T-helper 1 cell (primary cell): Measurements from ENCODE around the gene SEC14L6.
"Not testable (repeated sequence)": the region's sequence is repeated elsewhere in the genome, so short reads cannot be mapped to it uniquely, and the experiment has no call there.

Experiments used
- DNase-seq, 5 donors: peaks; one replicate each; pipeline ENCODE4 v3.0.0-alpha.2; 2012 to 2020

The SEC14L6 gene

DNA sequence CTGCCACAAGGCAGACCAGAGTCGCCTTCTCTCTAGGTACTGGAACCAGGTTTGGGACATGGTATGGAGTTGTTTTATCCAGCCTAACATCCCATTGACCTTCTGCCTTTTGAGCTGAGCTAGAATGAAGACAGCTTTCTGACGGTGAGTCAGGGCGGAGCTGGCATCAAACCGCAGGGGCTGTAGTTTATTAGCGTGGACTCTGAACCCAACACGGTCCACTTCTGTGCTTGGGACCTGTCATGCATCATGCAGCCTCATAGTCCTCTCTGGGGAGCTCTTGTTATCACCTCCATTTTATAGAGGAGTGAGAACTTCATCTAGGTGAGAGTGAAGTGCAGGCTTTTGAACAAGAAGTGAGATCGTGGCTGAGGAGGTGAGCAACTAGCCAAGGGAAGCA, 19.6 kb upstream of the SEC14L6 start:
- no peak for DNase-seq

DNA sequence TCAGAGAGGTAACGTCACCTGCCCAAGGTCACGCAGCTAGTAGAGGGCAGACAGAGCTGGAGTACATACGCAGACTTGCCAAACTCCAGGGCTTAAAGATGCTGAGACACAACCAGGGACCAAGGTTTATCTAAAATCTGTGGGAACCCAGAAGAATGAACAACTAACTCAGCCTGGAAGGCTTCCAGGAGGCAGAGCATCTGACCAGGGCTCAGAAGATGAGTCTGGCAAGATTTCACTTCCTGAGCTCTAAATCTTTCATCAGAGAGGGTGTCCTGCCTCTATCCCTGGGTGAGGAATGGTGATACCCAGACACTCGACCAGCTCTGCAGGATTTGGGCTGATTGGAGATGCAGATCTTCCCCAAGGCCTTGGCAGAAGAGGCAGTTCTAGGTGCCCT, 18.8 kb upstream of the SEC14L6 start:
- no peak for DNase-seq

DNA sequence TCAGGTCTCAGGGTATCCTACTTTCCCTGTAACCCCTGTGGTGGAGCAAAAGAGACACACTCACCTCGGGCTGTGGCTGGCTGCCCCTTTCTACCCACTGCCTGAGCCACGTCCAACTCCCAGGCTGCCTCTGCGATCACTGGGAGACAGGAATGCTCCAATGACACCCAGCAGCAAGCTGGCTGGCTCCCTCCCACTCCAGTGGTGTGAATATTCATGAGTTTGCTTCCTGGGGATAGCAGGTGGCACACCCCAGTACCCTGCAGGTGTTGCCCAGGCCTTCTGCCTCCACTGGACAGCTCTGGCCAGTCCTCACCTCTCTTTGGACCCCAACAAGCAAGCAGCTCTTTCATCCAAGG, 18.2 kb upstream of the SEC14L6 start:
- no peak for DNase-seq

DNA sequence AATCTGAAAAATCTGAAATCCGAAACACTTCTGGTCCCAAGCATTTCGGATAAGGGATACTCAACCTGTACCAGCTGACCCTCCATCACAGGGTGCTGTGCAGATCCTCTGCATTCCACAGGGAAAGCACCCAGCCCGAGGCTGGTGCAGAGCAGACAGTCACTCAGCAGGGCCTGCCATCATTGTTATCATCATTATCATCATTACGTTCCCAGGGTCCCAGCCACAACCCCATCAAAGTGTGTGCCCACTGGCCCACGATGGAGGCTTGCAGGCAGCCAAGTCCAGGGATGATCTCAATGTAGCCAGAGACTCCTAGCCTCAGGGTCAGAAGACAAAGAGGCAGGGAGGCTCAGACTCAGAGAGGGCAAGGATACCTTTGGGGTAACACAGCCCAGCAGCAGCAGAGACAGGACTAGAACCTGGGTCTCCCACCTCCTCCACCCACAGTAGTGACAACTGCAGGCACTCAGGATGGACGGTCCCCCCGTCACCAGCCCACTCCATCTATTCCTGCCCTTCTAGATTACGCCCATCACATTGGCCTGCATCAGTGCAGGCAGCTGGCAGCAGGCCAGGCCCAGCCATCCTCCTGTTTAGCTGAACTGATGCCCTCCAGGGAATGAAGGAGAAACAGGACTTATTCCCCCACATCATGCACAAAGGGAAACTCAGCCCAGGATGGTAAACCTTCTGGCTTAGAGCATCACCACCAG, 17.7 kb upstream of the SEC14L6 start:
- no peak for DNase-seq

DNA sequence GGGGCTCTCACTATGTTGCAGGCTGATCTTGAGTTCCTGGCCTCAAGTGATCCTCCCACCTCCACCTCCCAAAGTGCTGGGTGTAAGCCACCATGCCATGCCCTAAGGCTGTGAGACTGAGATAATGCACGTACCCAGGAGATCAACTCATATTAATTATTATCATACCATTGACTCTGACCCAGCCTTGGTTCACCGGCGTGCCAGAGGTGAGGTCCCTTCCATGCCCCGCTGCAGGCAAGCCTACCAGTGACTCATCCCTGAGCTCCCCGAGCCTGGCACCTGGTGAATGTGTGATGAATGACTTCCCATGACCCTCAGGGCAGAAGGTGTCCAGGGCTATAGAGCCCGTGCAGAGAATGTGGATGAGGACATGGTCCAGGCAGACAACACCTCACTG, 15.8 kb upstream of the SEC14L6 start:
- DNase-seq, result no peak

DNA sequence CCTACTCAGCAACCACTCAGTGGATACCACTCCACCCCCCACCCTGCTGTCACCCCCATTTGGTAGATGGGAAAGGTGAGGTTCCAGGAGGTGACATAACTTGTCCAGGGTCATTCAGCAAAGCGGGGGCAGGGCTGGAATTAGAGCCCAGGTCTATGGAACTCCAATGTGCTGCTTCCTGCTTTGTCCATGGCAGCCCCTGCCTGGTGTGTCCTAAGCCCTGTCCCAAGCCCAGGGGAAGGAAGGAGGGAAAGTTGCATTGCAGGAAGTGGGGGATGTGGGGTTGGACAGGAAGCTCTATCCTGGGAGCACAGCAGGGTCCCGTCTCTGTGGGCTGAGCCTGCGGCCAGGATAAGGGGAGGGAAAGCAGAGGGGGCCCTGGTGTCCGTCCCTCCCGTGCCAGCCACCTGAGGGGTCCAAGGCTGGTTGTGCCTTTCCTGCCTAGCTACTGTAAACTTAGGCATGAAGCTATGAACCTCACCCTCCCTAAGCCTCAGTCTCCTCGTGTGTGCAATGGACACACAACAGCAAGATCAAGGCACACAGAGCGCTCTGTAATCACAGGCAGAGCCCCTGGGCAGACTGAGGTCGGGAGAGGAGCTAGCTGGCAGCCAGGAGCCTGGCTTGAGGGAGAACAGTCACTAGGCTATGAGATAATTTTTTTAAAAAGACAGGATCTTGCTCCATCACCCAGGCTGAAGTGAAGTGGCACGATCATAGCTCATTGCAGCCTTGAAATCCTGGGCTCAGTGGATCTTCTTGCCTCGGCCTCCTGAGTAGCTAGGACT, 15.1 kb upstream of the SEC14L6 start:
- DNase-seq, result no peak

DNA sequence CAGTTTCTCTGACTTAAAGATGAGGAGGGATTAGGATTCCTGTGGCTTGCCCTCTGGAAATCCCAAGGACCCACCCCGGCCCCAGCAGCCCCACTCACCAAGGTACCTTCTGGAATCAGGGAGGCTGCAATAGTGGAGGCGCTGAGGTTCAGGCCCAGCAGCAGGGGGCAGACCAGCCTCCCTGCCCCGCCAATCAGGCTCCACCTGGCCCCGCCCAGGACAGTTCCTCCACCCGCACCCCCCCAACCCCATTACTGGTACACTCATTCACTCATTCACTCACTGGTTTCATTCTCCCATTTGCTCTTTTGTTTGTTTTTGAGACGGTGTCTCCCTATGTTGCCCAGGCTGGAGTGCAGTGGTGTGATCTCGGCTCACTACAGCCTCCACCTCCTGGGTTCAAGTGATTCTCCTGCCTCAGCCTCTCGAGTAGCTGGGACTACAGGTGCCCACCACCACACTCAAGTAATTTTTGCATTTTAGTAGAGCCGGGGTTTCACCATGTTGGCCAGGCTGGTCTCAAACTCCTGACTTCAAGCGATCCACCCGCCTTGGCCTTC, 14.2 kb upstream of the SEC14L6 start:
- DNase-seq, result not testable (repeated sequence)

DNA sequence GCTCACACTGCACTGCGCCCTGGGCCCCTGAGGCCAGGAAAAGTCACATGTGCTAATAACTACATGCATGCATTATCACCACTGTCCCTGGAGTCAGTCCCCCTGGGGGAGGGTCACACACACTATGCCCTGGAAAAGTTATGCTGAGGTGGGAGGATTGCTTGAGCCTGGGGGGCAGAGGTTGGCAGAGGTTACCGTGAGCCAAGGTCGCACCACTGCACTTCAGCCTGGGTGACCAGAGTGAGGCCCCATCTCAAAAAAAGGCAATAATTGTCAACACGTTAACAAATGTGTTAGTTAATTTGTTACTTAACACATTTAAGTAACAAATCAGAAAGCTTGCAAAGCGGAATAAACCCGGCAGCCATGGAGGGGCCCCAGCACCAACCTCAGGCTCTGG, 13.3 kb upstream of the SEC14L6 start:
- DNase-seq, result no peak

DNA sequence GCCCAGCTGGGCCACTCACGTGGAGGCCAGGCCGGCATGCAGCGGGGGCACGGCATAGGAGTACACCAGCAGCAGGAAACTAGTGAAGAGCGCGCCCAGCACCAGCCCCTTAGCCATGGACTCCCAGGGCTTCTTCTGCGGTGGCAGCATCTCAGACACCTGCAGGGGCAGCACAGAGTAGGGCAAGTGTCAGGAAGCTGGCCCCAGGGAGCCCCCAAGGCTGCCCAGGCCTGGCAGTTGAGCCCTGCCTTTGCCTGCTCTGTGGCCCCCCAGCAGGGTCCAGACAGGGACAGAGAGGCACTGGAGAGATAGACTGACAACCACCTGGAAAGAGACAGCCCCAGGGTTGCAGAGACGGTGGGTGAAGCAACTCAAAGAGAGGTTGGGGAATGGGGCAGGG, 10.7 kb upstream of the SEC14L6 start:
- no peak for DNase-seq

DNA sequence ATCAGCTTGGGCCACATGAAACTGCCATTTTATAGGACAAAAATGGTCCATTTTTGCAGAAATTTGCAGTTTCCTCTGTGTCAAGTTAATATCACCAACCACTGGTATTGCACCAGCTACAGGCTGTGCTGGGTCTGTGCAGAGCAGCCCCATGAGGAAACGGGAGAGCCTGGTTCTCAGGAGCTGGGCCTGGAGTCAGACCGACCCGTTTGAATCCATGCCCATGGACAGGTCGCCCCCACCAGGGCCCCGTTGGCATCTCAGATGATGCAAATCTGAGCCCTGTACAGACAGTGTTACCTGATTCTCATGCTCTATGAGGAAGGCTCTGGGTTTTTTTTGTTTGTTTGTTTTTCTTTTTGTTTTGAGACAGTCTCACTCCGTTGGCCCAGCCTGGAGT, 9.8 kb upstream of the SEC14L6 start:
- DNase-seq, result no peak

DNA sequence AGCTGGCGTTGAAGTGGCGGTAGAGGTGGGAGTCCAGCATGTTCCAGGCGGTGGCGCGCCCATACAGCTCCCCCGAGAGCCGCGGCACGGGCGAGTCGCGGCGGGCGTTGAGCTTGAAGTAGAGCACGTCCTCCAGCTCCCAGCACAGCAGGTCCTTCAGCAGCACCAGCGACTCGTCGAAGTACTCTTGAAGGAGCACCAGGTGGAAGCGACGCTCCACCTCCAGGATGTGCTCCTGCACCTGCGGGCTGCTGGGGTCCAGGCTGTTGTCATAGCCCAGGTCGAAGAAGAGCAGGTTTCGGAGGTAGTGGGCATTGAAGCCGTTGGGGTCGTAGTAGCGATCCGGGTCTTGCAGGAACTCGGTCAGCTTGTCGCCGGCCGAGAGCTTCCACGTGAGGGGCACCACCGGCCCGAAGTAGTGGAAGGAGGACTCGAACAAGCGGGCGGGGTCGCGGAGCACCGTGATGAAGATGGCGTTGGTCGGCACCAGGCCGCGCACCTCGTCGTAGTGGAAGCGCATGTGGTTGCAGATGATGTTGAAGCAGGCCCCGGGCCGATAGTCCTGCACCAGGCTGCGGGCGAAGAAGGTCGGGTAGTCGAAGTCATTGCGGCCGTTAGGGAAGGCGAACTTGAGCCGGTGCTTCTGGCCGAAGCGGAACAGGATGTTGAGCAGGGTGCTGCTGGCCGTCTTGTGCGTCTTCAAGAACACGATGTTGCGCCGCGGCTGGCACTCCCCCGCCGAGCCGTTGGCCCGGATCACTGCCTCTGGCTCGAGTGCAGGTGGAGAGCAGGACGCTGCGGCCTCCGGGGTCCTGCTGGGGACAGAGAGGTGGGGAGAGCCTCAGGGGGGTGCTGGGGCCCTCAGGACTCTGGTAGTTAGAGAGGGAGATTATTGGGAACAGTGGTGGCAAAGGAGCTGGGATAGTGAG, 9.0 kb upstream of the SEC14L6 start:
- no peak for DNase-seq

DNA sequence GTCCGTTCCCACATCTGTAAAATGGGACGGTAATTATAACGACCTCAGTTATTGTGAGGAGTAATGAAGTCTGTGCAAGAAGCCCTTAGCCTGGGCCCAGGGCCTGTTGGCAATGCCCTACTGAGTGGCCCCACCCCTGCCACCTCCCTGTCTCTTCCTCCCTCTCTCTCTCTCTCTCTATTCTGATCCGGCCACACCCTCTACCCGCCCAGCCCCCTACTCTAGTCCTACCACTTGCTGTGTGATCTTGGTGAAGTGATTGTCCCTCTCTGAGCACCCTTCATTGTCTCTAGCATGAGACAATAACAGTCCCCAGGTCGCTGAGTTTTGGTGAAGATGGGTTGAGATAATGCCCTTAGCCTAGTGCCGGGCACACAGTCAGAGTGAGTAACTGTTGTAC, 7.4 kb upstream of the SEC14L6 start:
- DNase-seq, result no peak

DNA sequence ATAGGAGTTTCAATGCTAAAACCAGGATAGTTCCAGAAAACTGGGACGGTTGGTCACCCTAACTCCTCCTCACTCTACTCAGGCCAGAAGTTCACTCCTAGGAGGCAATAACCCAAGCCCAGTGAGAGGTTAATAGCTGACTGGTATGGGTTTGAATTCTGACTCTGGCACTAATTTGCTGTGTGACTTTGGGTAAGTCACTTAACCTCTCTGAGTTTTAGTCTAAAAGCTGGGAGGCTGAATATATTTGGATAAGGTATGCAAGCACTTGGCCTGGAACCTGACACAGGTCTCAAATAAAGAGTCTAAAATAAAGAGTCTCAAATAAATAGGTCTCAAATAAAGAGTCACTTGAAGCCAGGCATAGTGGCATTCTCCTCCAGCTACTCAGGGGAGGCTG, 6.2 kb upstream of the SEC14L6 start:
- no peak for DNase-seq

DNA sequence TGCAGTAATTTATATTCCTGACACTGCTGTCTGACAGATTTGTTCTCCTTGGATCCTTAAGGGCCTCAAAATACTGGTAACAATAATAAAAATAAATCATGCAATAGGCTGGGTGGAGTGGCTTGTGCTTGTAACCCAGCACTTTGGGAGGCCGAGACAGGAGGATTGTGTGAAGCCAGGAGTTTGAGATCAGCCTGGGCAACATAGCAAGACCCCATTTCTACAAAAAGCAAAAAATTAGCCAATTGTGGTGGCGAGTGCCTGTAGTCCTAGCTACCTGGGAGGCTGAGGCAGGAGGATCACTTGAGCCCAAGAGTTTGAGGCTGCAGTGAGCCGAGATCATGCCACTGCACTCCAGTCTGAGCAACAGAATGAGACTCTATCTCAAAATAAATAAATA, 5.3 kb upstream of the SEC14L6 start:
- not testable (repeated sequence) for DNase-seq

DNA sequence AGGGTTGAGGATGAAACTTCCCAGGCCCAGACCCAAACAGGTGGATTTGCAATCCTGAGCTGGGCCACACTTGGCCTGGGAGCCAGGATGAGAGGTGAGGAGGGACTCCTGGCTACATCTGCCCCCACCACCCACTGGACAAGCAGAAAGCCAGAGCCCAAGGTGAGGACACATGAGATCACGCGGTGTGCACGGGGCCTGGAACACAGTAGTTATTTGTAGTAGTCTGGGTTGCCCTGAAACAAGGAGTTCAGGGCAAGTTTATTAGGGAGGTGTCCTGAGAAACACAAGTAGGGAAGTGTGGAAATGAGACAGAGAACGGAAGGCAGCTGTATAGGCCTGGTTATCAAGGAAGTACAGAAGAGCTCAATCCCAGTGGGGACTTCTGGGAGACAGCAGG, 647 bp upstream of the SEC14L6 start:
- DNase-seq, result no peak

DNA sequence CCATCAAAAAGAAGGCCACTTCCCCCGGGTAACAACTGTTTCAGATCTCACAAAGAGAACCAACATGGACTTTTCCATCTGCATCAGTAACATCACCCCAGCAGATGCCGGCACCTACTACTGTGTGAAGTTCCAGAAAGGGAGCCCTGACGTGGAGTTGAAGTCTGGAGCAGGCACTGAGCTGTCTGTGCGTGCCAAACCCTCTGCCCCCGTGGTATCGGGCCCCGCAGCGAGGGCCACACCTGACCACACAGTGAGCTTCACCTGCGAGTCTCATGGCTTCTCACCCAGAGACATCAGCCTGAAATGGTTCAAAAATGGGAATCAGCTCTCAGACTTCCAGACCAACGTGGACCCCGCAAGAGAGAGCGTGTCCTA, 3.7 kb downstream of the SEC14L6 start:
- no peak for DNase-seq

DNA sequence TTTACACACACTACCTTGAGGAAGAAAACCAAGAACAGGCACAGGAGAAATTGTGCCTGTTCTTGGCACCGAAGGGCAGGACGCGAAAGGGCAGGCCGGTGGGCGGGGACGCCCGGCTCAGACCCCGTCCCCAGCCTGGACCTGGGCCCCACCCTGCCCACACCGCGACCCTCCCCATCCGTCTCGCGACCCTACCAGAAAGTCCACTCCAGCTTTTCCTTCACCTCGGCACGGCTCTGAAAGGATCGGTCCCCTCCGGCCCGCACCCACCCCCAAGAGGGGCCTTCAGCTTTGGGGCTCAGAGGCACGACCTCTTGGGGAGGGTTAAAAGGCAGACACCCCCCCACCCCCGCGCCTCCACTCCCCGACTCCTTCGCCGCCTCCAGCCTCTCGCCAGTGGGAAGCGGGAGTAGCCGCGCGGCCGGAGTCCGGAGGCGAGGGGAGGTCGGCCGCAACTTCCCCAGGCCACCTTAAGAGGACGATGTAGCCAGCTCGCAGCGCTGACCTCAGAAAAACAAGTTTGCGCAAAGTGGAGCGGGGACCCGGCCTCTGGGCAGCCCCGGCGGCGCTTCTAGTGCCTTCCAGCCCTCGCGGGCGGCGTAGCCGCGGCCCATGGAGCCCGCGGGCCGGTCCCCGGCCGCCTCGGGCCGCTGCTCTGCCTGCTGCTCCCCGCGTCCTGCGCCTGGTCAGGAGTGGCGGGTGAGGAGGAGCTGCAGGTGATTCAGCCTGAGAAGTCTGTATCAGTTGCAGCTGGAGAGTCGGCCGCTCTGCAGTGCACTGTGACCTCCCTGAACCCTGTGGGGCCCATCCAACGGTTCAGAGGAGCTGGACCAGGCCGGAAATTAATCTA, 4.4 kb downstream of the SEC14L6 start:
- DNase-seq, result no peak

DNA sequence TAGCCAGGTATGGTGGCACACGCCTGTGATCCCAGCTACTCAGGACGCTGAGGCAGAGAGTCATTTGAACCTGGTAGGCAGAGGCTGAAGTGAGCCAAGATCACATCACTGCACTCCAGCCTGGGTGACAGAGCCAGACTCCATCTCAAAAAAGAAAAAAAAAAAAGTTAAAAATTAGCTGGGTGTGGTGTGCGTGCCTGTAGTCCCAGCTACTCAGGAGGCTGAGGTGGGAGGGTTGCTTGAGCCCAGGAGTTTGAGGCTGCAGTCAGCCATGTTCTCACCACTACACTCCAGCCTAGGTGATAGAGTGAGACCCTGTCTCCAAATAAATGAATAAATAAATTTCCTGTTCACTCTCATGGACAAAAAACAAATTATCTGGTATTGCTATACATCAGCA, 5.0 kb downstream of the SEC14L6 start:
- not testable (repeated sequence) for DNase-seq

DNA sequence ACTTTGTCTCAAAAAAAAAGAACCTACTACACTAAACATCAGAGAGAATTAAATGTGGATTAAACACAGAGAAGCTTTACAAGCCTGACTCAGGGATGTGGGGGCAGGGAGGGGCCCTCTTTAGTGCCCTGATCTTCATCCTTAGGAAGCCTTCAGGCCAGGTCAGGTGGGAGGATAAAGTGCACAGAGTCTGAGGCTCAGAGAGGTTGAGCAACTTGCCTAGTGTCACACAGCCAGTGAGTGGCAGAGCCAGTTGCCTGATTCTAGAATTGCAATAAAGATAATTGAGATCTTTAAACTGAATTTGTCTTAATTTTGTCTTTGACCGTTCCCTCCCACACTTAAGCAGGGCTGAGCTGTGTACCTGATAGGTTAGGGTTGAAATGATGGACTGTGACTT, 7.2 kb downstream of the SEC14L6 start:
- no peak for DNase-seq

DNA sequence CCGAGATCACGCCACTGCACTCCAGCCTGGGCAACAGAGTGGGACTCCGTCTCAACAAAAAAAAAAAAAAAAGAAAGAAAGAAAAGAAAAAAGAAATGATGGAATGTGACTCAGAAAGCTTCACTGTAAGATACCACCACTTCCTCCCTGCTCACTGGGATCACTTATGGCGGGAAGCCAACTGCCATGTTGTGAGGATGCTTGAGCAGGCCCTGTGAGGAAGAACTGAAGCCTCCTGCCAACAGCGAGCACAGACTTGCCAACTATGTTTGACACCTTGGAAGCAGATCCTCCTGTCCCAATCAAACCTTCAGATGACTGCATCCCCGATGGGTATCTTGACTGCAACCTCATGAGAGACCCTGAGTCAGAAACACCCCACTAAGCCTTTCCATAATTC, 8.3 kb downstream of the SEC14L6 start:
- DNase-seq, result no peak

DNA sequence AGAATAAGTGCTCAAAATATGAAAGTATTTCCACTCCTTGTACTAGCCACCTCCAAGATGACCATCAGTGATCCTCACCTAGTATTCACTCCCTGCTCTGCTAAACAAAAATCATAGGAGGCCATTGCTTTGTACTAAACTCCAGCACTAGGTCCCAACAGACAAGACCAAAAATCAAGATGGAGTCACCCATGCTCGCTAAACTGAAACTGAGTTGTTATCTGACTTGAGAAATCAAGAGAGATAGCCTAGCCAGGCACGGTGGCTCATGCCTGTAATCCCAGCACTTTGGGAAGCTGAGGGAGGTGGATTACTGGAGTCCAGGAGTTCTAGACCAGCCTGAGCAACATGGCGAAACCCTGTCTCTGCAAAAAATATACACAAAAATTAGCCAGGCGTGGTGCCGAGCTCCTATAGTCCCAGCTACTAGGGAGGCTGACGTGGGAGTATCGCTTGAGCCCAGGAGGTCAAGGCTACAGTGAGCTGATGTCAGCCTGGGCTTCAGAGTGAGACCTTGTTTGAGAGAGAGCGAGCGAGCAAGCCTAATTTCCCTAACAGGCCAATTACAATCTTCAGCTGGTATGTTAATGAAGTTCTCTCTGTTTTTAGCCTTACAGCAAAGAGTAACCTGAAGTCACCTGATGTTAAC, 9.3 kb downstream of the SEC14L6 start:
- DNase-seq, result no peak

DNA sequence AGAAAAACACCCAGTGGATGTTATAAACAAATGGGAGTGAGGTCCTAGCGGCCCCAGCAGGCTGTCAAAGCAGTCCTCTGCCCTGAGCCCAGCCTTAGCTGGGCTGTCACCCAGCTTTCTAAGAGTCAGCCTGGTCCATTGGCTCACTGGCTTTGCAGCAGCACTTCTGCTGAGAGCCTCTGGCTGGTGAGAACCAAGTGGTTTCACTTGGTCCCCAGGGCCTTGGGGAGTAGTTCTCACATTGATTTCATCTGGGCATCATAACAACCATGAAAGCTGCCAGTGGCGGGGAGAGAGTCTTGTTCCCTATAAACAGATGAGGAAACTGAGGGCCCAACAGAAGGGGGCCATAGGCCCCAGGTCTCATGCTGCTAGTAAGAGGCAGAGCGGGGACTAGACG, 11.4 kb downstream of the SEC14L6 start:
- DNase-seq, result no peak
